Liver (tissue), 3 donors: Measurements from ENCODE around the gene PRMT7.

Experiments used
- EGR1 ChIP-seq, 2 donors: IDR thresholded peaks; 2 replicates each; pipeline ENCODE4 v1.6.1; 2016 to 2018; ENCODE audit warnings: antibody characterized with exemption in 2 of 2, low read depth in 2 of 2
- RAD21 ChIP-seq, 2 donors: IDR thresholded peaks; 2 replicates each; pipeline ENCODE4 v1.6.1; 2016; ENCODE audit warnings: antibody characterized with exemption in 2 of 2, mild to moderate bottlenecking in 2 of 2
- SP1 ChIP-seq: IDR thresholded peaks from 2 replicates; pipeline ENCODE4 v1.6.1; 2018; ENCODE audit warnings: antibody characterized with exemption, mild to moderate bottlenecking
- TAF1 ChIP-seq: conservative IDR thresholded peaks from 2 replicates; pipeline ENCODE4 v1.6.1; 2016; ENCODE audit warnings: antibody characterized with exemption, mild to moderate bottlenecking
- TF ChIP-seq, protein P1 (sequence below): fragments of 150-350 bp; IDR thresholded peaks from 2 replicates; pipeline ENCODE4 v1.5.1; 2017; ENCODE audit warnings: improper control_type of control experiment, low read depth, low read length; ENCODE audit not compliant: missing input control
- TF ChIP-seq, protein P2 (sequence below): IDR thresholded peaks from 2 replicates; pipeline ENCODE4 v1.6.1; 2016; ENCODE audit warnings: antibody characterized with exemption
- TF ChIP-seq, protein P3 (sequence below): IDR thresholded peaks from 2 replicates; pipeline ENCODE4 v1.6.1; 2016; ENCODE audit warnings: antibody characterized with exemption, mild to moderate bottlenecking
- donor health status: healthy.
- donor health status: healthy.

DNA sequence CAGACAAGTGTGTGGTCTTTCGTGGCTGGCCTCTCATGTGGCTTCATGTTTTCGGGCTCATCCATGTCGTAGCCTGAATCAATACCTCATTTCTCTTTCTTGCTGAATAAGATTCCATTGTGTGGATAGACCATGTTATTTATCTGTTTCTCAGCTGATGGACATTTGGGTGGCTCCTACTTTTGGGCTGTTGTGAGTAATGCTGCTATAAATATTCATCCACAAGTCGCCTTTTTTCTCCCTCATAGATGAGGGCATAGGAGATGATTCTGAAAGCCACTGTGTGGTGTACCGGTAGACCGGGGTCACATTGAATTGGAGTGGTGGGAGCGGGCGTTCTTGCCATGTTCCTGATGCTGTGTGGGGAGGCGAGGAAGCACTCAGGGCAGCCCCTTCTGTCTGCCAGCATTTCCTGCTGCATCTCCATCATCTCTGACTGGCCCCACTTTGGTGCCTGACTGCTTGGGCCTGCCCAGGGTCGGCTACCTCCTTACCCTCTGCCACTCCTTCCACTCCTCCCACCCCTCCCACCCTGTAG lies 40.1 kb downstream of the PRMT7 start:
- TF ChIP-seq TAF1: no peak
- TF ChIP-seq RAD21 (IDR thresholded peaks at IDR 0.05): no peak
- TF ChIP-seq, protein P1, sequence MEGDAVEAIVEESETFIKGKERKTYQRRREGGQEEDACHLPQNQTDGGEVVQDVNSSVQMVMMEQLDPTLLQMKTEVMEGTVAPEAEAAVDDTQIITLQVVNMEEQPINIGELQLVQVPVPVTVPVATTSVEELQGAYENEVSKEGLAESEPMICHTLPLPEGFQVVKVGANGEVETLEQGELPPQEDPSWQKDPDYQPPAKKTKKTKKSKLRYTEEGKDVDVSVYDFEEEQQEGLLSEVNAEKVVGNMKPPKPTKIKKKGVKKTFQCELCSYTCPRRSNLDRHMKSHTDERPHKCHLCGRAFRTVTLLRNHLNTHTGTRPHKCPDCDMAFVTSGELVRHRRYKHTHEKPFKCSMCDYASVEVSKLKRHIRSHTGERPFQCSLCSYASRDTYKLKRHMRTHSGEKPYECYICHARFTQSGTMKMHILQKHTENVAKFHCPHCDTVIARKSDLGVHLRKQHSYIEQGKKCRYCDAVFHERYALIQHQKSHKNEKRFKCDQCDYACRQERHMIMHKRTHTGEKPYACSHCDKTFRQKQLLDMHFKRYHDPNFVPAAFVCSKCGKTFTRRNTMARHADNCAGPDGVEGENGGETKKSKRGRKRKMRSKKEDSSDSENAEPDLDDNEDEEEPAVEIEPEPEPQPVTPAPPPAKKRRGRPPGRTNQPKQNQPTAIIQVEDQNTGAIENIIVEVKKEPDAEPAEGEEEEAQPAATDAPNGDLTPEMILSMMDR: no peak
- TF ChIP-seq, protein P2, sequence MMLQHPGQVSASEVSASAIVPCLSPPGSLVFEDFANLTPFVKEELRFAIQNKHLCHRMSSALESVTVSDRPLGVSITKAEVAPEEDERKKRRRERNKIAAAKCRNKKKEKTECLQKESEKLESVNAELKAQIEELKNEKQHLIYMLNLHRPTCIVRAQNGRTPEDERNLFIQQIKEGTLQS: no peak
- TF ChIP-seq EGR1 (IDR thresholded peaks at IDR 0.05; ENCODE audit: low read depth in 2 of 2): no peak
- TF ChIP-seq SP1: no peak
- TF ChIP-seq, protein P3, sequence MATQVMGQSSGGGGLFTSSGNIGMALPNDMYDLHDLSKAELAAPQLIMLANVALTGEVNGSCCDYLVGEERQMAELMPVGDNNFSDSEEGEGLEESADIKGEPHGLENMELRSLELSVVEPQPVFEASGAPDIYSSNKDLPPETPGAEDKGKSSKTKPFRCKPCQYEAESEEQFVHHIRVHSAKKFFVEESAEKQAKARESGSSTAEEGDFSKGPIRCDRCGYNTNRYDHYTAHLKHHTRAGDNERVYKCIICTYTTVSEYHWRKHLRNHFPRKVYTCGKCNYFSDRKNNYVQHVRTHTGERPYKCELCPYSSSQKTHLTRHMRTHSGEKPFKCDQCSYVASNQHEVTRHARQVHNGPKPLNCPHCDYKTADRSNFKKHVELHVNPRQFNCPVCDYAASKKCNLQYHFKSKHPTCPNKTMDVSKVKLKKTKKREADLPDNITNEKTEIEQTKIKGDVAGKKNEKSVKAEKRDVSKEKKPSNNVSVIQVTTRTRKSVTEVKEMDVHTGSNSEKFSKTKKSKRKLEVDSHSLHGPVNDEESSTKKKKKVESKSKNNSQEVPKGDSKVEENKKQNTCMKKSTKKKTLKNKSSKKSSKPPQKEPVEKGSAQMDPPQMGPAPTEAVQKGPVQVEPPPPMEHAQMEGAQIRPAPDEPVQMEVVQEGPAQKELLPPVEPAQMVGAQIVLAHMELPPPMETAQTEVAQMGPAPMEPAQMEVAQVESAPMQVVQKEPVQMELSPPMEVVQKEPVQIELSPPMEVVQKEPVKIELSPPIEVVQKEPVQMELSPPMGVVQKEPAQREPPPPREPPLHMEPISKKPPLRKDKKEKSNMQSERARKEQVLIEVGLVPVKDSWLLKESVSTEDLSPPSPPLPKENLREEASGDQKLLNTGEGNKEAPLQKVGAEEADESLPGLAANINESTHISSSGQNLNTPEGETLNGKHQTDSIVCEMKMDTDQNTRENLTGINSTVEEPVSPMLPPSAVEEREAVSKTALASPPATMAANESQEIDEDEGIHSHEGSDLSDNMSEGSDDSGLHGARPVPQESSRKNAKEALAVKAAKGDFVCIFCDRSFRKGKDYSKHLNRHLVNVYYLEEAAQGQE: no peak
